Spleen (tissue), 7 donors: ENCODE data around the gene KLHDC8A.

Experiments
- POLR2A ChIP-seq, 3 donors: fragments of 450-650 bp; IDR thresholded peaks; one replicate each; pipeline ENCODE4 v1.5.1; 2017; ENCODE audit warnings: antibody characterized with exemption in 3 of 3, mild to moderate bottlenecking in 1 of 3
- POLR2AphosphoS5 ChIP-seq, 3 donors: sonication (generic); formaldehyde crosslinking; IDR thresholded peaks; one replicate each; pipeline ENCODE4 v1.5.1; 2017; ENCODE audit warnings: antibody characterized with exemption in 3 of 3
- TF ChIP-seq, protein P1 (sequence below), 11 experiments: fragments of 200-600 bp in 7 of 11; fragments of 450-650 bp in 4 of 11; sonication (generic) in 4 of 11; IDR thresholded peaks in 8 of 11; conservative IDR thresholded peaks in 3 of 11; 1 replicate in 7 of 11; 2 replicates in 4 of 11; pipeline versions ENCODE4 v1.4.0 to v1.8.0; 2016 to 2021; ENCODE audit warnings: antibody characterized with exemption in 11 of 11, inconsistent platforms in 4 of 11, mild to moderate bottlenecking in 1 of 11
- donor health status: DM: no; HTN: no; CAD: no; lungs with moderate emphysema.
- donor health status: DM: no; HTN: no; CAD: no.
- donor health status: DM: no; HTN: no; CAD: no.

- TF ChIP-seq POLR2AphosphoS5 (IDR thresholded peaks at IDR 0.05) (peak in 2 of 3 donors; percentile 36 to 63), POLR2A (IDR thresholded peaks at IDR 0.05) (no peak)
- TF ChIP-seq, protein P1, sequence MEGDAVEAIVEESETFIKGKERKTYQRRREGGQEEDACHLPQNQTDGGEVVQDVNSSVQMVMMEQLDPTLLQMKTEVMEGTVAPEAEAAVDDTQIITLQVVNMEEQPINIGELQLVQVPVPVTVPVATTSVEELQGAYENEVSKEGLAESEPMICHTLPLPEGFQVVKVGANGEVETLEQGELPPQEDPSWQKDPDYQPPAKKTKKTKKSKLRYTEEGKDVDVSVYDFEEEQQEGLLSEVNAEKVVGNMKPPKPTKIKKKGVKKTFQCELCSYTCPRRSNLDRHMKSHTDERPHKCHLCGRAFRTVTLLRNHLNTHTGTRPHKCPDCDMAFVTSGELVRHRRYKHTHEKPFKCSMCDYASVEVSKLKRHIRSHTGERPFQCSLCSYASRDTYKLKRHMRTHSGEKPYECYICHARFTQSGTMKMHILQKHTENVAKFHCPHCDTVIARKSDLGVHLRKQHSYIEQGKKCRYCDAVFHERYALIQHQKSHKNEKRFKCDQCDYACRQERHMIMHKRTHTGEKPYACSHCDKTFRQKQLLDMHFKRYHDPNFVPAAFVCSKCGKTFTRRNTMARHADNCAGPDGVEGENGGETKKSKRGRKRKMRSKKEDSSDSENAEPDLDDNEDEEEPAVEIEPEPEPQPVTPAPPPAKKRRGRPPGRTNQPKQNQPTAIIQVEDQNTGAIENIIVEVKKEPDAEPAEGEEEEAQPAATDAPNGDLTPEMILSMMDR (IDR thresholded peaks at IDR 0.05 in 8 of 11, conservative IDR thresholded peaks at IDR 0.05 in 3 of 11) = no peak
Measured at GRCh38 chr1:205317311-205317917, 39.3 kb downstream of the KLHDC8A start.
